ENCODE measurements around the gene TIMM44.

The TIMM44 gene

DNA sequence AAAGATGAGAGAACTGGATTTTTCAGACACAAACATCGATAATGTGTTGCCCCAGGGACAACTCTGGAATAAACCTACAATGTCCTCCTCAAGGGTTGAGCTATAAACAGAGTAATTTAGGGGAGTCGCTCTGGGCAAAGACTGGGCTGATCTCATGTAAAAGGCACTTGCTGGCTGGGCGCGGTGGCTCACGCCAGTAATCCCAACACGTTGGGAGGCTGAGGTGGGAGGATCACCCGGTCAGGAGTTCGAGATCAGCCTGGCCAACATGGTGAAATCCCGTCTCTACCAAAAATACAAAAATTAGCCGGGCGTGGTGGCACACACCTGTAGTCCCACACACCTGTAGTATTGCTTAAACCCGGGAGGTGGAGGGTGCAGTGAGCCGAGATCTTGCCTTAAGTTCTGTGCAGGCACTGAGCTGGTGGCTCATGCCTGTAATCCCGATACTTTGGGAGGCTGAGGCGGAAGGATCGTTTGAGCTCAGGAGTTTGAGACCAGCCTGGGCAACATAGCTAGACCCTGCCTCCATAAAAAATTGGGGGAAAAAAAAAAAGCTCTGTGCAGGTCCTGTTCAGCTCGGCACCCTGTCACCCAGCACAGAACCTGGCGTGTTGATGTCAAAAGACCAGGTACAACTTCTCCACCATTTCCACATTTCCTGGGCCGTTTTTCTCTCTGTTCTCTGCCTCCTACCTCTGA, 1.4 kb downstream of the TIMM44 start:
- no peak for DNase-seq

DNA sequence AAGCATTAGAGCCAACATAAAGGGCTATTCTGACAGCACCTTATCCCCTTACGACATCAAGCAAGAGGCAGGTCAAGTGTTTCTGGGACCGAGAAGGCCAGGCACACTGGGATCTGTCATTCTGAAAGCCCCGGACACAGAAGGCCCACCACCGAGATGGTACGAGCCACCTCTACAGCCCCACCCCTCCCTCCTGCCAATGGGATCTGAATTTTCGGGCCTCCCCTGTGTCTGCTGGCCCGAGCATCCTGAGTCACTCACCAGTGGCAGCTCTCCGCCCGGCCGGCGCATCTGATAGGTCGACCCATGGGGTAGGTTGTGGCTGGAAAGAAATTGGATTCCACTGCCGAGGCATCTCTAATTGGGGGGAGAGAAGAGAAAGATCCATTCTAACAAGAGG, 2.6 kb downstream of the TIMM44 start:
- no peak for DNase-seq

GRCh38 chr19:7934766-7935165, 8.7 kb downstream of the TIMM44 start:
- DNase-seq: no peak

DNA sequence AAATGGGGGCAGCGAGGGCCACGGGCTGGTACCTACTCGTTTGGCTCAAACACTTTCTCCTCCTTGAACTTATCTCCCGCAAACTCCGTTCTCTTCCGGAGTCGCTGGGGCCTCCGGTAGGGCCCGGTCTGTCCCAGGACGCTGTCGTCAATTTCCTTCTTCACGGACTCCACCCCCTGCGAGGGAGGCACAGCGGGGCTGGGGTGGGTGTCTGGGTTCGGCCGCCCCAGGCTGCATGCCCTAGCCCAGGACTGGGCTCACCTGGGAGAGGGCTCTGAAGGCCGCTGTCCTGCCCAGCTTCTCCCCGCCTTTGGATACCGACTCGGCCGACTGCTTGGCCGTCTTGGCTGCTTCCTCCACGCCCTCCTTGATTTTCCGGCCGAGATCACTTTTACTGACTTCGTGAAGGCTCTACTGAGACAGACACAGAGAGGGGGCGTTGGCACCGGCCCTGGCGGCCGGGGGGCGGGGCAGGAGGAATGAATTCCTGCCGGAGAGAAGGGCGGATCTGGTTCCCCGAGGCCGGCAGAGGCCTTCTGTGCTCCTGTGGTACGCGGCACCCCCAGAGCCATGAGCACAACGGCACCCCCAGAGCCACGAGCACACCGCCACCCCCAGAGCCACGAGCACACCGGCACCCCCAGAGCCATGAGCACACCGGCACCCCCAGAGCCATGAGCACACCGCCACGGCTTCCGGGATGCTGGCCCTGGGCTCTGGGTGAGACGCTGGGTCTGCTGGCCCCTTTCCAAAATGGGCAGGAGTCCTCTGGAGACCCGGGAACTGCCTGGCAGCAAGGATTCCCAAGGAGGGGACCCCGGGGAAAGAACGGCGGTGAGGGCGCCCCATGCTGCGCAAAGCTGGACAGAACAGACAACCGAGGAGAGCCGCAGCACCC, 9.4 kb downstream of the TIMM44 start:
- DNase-seq: no peak

- DNase-seq: no peak
Measured at GRCh38 chr19:7933411-7933810, 10.1 kb downstream of the TIMM44 start.

GRCh38 chr19:7932930-7933300, 10.6 kb downstream of the TIMM44 start:
- no peak for DNase-seq

DNA sequence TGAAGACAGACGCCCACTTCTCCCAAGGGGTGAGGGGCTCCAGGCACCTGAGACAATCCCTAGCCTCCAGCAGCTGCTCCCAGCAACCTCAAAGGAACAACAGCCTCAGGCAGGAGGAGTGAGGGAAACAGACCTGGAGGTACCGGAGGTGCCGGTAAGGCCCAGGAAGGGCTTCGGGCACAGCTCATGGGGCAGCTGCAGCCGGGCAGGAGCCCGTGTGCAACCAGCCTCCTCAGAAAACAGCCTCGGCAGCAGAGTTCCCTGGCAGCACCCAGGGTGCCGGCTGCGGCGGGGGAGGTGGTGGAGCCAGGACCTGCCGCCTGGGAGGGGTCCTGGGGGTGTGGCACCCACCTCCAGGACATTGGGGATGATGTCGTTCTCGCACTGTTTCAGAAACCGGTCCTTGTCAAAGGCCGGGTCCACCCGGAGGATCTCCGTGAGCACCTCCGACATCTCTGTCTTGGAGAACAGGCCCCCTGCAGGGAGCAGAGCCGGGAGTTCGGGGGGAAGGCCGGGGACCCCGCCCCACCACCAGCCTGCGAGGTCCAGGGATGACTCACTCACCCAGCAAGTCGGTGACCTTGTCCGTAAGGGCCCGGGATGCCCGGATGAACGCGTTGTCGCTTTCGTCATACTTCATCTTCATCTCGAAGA, 11.1 kb downstream of the TIMM44 start:
- DNase-seq: no peak

DNA sequence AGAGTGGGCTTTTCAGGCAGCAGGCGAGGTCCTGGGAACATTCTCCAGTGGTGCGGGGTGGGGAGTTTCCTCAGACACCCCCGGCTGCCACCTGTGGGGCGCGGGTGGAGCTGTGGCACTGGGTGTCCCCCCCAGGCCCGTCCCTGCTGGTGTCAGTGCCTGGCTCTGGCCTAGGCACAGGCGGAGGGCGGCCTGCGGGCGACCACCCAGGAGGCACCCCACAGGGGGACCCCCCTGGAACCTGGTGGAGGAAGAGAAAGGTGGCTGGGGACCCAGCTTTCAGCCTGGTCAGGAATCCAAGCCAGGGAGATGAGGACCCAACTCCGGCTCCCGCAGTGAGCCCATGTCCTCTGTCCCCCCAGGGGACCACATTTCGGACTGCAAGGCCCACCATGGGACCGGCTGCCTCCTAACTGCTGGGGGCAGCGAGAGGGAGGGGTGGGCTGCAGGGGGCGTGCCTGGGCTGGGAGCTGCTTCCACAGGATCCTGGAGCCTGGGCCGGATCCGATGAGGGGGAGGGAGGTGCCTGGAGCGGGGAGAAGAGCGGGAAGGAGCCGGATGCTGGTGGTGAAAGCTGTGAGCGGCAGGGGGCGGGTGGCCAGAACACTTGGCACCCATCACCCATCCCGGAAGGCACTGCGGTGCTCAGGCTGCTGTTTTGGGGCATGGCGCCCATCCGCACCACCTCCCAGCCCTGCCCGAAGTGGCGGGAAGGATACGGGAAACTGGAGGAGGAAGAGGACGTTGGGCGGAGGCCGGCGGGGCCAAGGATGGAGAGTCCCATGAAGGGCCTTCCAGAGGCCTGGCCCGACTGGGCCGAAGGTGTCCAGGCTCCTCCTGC, 12.0 kb downstream of the TIMM44 start:
- DNase-seq: no peak

GRCh38 chr19:7930765-7931164, 12.7 kb downstream of the TIMM44 start:
- DNase-seq: no peak

- peak; percentile 30 for DNase-seq
Measured at GRCh38 chr19:7930030-7930429, 13.4 kb downstream of the TIMM44 start.

DNA sequence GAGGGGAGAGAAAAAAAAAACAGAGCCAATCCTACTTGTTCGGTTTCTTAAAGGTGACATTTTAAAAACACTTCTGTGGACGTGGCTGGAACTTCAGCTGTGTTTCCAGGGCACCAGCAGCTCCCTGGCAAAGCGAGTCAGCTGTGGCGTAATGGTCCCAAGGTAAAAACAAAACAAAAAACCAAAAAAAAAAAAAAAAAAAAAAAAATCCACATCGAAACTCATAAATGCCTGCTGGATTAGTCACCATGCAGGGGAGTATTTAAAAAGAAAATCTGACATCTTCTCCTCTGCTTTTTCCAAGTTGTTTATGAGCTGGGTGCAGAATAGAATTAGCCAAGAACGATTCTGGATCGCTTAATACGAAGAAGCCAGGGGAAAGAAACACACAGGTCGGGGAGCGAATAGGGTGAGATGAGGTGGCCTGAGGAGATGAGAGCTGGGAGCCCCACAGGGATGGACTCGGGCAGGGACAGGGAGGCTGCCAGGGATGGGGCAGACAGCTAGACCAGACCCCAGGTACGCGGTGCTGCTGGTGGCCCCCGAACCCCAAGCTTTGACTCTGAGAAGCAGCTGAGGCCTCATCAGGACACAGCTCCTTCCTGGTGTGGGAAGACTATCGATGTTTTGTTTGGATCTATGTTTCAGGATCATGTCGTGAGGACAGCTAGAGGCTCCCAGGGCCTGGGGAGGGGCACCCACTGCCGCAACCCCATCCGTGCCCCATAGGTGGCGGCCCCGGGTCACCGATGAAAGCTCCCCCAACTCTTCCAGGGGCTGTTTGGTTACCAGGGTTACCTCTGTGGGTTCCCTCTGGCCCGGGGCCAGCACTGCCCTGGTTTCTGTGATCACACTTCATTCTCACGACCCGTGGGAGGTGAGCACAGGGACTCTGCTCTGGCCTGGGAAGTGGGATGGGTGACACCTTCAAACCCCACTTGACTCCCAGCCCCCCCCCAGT, 14.4 kb downstream of the TIMM44 start:
- DNase-seq: peak; percentile 64

GRCh38 chr19:7928334-7928706, 15.1 kb downstream of the TIMM44 start:
- no peak for DNase-seq

DNA sequence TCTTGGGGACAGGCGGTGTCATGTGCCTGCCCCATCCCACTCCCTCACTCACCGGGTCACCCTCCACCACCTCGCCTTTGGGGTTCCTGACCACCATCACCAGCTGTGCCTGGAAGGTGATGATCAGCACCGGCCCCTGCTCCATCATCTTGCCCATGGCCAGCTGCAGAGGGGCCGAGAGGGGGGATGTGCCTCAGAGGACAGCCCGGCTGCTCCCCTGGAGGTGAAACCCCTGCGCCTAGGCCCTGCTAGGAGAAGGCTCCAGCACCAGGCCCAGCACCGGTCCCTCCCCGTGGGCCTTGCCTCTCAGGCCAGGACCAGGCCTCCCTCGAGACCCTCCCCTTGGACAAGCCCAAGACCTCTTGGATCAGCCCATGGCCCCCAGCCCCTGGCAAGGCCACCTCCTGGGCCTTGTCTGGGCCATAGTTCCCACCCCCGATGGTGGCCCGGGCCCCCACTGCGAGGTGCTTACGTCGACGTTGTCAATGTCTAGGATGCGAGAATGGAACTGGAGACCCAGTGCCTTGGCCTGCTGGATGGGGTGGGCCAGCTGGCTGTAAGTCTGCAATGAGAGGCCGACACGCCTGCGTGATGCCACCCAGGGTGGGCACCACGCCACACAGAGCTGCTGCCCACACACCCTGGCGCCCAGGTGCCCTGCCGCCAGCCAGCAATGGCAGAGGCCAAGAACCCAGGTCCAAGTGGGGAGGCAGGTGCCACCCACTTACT, 15.7 kb downstream of the TIMM44 start:
- no peak for DNase-seq

GRCh38 chr19:7926727-7927604, 16.5 kb downstream of the TIMM44 start:
- DNase-seq: no peak

DNA sequence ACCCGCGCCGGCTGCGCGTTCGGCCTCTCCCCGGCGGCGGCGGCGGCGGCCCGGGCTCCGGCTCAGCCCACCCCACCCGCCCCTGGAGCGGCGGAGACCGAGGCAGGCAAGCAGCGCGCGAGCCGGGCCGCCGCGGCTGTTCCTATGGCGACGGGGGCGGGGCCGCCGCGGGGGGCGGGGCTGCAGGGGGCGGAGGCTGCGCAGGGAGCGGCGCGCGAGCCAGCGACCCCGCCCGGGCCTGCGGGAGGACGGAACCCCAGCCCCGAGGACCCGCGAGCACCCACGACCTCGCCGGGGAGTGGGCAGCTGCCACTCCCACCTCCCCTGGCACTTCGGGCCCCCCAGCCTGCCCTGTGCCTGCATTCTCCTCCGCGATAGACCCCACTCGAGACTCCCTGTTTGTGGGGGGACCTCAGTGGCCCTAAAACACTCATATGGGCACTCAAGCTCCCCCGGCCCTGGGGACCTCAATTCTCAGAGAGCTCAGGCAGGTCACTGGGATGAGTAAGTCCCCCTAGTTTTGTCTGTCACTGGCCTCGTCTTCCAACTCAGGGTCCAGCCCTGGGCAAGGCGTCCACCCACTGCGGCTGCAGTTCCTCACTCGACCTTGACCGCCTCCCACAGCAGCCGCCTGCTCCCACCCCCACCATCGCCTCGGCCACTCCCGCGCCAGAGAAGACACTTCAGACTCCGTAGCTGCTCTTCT, 17.3 kb downstream of the TIMM44 start, which contains the start of gene CTXN1:
Gene CTXN1, minus strand, starts transcription at position 115 of the 706 bp plus-strand sequence. CDS start 597 bp downstream, outside the sequence.
- DNase-seq: peak; percentile 84

GRCh38 chr19:7925171-7925851, 18.2 kb downstream of the TIMM44 start:
- DNase-seq: peak; percentile 86

- DNase-seq: no peak
Measured at GRCh38 chr19:7924651-7925170, 18.8 kb downstream of the TIMM44 start.

DNA sequence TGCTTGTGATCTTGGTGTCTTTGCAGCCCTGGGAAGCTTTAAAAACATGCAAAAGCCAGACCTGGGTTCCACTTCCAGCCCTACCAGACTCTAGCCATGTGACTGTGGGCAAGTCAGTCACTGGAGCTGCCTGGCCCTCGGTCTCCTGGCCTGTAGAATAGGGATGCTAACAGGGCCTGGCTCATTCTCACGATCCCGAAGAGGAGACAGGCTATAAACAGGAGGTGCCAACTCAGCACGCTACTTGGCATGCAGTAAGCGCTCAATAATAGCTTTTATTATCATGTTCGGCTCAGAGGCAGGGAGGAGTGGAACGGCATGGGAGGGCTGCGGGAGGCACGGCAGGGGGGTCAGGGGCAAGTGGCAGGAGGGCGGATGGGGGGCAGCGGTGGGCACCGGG, 19.2 kb downstream of the TIMM44 start:
- no peak for DNase-seq

All from activated CD4-positive, alpha-beta T cell treated with anti-CD3 and anti-CD28 coated beads, Interleukin-2, Interleukin-6, amounts not matched to agents 100 ng/mL and 50 ng/mL, durations not matched to agents 16 hours and 8 hours (primary cell).